Retinal pigment epithelial cell (primary cell): ENCODE measurements around the gene UROC1.
A peak's percentile ranks its signal among the peaks of the same experiment; 100 is the strongest.

Experiments used
- DNase-seq: peaks from one replicate; pipeline ENCODE4 v3.0.0-alpha.2; 2010; ENCODE audit warnings: low read depth
- H3K4me3 ChIP-seq: 2 replicates; pipeline ENCODE4 v1.5.1; 2011; ENCODE audit warnings: mild to moderate bottlenecking, low read length, control low read depth, moderate library complexity
- CTCF ChIP-seq: conservative IDR thresholded peaks from 2 replicates; pipeline ENCODE4 v1.5.1; 2011; ENCODE audit warnings: low read depth, low read length, control low read depth, inconsistent platforms

Gene UROC1

DNA sequence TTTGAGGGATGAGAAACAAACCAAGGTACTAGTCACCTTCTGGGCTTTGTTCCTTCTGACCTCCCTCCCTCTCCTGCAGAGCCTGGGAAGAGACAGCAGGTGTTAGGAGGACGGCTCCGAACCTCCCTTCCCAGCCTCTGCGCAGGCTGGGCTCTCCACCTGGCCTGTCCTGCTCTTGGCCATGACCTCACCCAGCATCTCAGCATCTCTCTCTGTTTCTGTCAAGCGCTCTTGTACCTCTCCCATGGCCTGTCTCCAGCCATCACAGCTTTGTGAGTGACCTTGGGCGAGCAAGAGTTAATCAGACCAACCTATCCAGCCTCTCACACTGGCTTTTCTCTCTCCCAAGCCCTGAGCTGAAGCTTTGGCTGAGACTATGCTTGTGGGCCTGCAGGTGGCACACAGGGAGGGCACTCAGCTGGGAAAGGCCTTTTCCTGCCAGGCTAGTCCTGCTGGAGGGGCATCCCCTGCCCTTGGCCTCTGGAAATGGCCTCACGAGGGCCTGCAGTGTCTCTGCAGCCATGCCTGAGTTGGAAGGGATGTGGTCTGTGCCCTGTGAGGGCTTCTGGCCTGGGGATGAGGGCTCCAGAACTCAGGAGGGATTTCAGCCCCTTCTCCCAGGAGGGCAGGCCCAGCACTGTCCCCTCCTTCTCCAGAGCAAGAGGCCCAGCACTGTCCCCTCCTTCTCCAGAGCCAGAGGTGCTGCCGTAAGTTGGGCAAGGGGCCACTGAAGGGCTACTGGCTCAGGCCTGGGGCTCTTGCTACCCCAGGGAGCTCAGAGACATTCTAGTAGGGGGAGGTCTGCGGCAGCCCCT lies 8.5 kb upstream of the UROC1 start:
- no peak overlapping the region for H3K4me3 ChIP-seq
- no peak for DNase-seq
- TF ChIP-seq CTCF = no peak

- no peak overlapping the region for H3K4me3 ChIP-seq
- TF ChIP-seq CTCF = no peak
- no peak for DNase-seq
Measured at GRCh38 chr3:126525091-126525852, 7.7 kb upstream of the UROC1 start.

GRCh38 chr3:126524429-126524988 lies 6.9 kb upstream of the UROC1 start:
- DNase-seq = no peak
- peak overlapping the region; percentile 39 for H3K4me3 ChIP-seq
- TF ChIP-seq CTCF = no peak

GRCh38 chr3:126523745-126524428 lies 6.3 kb upstream of the UROC1 start, which contains the start of gene CHST13:
Gene CHST13 (plus strand): TSS chr3:126524155. CDS start chr3:126524333, 178 bp downstream.
- H3K4me3 ChIP-seq = peak within 1 kb of the TSS; percentile 39
- no peak for DNase-seq
- no peak for TF ChIP-seq CTCF

DNA sequence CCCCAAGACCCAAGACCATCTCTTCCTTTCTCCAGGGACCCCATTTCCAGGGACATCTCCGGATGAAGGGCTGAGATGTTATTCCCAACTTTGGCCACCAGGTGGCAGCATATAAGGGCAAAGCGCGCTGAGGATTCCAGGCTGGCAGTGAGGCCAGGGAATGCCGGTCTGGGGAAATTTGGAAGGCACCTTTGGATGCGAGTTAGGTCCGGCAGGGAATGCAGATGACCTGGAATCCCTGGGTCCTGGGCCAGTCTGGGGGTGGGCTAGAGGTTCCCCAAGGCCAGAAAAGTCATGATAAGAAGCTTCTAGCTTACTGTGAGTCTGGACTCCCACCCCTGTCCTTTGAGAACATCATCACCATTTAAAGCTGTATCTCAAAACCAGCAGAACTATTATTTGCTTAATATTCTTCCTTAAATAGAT lies 4.8 kb upstream of the UROC1 start:
- TF ChIP-seq CTCF = peak; percentile 85
- DNase-seq = no peak
- no peak overlapping the region for H3K4me3 ChIP-seq

DNA sequence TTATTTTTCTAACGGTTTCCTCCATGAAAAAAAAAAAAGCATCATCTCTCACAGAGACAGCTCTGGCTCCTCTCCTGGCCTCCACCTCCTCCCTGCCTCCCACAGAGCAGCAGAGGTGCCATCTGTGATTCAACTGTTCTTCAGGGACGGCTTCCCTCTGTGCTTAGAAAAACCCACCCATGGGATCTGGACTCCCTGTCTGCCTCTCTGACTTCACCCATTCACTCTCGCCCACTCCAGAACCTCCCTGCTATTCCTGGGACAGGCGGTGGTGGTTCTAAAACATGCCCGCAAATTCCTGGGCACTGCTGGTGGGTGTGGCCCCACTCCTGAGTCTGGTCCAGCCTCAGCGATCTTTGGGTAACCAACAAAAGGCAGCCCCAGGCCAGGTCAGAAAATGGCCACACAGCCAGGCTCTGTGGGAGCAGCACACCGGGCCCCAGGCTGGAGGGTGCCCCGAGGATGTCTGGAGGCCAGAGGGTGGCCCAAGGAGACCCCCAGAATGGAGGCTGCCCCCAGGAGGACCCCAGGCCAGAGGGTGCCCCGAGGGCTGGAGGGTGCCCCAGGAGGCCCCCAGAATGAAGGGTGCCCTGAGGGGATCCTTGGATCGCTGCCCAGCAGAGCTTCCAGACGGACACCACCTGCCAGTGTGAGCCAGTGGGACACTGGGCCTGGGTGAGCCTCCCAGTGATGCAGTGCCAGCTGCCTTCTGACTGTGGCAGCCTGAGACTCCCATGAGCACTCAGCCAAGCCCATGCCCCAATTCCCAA lies 3.7 kb upstream of the UROC1 start:
- DNase-seq = no peak
- no peak for TF ChIP-seq CTCF
- H3K4me3 ChIP-seq = no peak overlapping the region
